Fibroblast of peridontal ligament (primary cell): ENCODE measurements around the gene CYLD.
A peak's percentile ranks its signal among the peaks of the same experiment; 100 is the strongest.

ENCODE experiments used
- DNase-seq: peaks from one replicate; pipeline ENCODE4 v3.0.0-alpha.2; 2010; ENCODE audit errors: extremely low read depth

CYLD gene

DNA sequence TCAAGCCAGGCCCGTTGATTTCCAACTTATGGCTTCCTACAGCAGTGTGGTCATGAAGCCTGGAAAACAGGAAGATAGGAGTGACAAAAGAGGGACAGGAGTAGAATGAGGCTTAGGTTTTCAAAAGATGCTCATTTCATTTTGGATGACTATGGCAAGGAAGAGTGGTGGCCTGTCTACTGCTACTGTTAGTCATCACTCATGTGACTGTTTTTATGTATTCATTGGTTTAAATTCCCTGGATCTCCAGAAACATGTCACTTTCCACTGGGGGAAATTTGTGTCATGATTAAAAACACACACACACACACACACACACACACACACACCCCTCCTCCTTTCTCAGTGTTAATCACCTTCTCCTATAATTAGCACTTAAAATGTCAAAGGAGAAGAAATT is 1.1 kb upstream of the CYLD start:
- no peak for DNase-seq

DNA sequence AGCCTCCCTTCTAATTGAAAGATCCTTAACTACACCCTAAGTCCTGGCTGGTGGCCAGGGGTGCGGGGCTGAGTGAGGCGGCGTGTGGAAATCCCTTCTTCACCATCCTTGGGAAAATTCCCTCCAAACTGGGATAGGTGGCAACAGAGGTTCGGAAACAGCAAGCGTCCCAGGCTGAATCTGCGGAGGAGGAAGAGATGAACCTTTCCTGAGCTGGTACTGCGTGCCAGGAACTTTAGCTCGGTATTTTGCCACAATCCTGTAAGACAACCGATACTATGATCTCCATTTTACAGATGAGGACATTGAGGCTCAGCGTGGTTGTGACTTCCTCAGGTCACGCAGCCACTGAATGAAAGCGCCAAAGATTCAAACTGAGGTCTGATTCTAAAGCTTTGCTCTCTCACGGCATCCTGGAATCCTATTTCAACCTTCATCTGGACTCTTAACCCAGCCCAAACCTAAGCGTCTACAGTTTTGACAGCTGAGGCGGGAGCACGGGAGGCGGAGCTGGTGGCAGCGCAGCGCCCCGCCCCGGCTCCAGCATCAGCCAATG is 583 bp upstream of the CYLD start:
- no peak for DNase-seq

DNA sequence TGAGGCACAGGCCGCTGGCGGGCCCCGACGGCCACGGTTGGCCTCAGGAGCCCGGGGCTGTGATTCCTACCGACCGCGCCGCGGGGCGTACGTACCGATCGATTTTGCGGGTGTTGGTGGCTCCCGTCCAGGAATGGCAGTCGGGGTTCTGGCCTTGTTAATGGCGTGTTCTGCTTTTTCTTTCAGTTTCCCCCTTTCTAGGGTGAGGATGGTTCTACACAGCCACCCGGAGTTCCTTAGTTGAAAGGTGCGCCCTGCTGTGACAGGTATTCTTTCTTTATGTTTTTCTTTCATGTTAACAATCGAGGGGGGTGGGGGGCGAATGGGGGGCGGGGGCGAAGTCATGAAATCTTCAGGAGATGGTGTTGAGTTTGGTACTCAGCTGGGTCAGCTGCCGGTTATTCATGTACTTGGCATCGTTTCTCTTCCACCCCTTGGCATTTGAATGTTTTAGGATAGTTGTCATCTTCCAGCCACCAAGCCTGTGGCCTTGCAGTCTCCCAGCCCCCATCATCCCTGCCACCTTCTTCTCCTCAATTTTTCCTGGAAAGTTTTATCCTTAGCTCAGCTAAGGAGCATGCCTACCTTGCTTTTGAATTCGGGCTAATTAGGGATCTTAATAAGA is 802 bp downstream of the CYLD start:
- peak; percentile 53 for DNase-seq

DNA sequence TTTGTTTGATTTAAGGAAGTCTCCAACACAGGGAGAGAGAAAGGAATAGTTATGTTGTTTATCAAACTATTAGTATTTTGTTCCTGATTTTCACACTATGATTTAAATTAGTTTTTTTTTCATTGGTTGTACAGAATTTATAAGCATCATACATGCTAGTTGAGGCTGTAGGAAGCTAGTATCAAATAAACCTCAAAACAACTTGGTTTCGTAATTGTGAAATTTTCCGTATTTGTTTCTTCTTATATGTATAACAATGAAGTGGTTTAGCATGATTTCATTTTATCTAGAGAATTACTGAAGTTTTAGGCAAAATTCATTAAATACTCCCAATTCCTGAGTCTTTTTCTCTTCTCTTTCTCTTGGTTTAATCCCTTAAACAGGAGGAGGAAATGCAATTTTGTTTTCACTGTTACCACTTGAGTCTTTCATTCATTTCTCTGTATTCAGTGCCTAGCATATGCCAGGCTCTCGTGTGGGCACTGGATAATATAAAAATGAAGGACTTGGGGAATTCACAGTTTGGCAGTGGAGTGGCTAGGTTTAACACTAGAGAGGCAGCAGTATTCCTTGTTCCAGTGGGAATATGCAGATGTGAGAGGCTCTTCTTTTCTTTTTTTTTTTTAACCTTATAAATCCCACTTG is 1.8 kb downstream of the CYLD start:
- peak; percentile 28 for DNase-seq

DNA sequence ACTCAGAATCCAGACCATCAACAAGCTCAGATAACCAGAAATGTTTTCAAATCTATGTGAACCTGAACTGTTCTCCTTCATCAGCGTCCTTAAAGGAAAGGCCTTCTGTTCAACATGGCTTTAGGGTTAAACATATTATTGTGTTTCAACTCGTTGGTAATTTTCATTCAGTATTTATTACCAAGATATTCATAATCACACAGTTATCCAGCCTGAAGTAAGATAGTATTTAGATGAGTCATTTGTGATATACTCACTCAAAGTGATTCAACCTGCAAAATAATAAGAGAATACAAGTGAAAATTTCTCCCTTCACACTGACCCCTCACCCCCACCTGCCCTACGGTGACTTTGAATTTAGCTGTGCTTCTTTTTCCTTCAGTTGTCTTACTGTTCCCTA is 3.0 kb downstream of the CYLD start:
- no peak for DNase-seq

DNA sequence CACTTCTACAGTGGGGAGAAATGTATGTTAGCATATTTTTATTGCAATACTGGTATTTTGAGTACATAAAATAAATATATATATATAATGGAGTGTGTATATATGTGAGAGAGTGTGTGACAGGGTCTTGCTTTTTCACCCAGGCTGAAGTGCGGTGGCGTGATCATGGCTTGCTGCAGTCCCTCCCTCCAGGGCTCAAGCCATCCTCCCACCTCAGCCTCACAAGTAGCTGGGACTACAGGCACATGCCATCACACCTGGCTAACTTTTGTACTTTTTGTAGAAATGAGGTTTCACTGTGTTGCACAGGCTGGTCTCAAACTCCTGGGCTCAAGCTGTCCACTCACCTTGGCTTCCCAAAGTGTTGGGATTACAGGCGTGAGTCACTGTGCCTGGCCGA is 4.1 kb downstream of the CYLD start:
- DNase-seq, result no peak

DNA sequence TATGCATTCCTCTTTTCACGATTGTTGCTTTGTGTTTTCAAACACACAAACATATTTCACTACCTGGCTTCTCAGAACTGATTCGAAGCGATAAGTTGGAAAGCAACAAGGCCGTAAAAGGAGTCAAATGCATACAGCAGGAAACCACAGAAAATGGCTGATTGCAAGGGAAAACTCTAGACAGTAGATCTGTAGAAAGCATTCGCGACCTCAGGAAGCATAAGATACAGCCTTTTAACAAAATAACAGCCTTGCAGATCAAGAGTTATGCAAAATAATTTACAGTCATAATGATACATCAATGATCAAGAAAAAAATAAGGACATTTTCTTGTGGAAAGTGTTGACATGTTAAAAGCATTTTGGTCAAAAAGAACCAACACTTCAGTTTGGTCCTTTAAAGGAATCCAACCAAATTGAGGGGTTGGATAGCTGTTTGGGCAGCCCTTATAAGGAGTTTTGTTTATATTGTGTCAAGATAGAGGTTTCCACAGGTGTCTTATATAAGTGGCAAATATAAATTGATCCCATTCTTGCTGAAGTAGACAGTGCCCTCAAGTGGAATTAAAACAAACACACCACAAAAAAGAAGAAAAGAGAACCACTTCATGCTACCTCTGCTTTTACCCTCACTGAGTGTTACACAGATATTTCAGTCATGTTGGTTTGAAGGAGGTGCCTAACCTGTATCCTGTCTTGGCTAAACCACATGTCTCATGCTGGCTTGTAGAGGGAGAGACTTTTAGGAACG is 5.5 kb downstream of the CYLD start:
- peak; percentile 48 for DNase-seq

DNA sequence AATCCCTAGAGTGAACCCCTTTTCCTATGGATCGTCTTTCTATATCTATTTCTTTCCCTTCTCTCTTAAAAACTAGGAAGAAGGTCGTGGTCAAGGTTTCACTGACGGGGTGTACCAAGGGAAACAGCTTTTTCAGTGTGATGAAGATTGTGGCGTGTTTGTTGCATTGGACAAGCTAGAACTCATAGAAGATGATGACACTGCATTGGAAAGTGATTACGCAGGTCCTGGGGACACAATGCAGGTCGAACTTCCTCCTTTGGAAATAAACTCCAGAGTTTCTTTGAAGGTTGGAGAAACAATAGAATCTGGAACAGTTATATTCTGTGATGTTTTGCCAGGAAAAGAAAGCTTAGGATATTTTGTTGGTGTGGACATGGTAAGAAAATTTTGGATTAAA is 9.6 kb downstream of the CYLD start:
- DNase-seq, result no peak

DNA sequence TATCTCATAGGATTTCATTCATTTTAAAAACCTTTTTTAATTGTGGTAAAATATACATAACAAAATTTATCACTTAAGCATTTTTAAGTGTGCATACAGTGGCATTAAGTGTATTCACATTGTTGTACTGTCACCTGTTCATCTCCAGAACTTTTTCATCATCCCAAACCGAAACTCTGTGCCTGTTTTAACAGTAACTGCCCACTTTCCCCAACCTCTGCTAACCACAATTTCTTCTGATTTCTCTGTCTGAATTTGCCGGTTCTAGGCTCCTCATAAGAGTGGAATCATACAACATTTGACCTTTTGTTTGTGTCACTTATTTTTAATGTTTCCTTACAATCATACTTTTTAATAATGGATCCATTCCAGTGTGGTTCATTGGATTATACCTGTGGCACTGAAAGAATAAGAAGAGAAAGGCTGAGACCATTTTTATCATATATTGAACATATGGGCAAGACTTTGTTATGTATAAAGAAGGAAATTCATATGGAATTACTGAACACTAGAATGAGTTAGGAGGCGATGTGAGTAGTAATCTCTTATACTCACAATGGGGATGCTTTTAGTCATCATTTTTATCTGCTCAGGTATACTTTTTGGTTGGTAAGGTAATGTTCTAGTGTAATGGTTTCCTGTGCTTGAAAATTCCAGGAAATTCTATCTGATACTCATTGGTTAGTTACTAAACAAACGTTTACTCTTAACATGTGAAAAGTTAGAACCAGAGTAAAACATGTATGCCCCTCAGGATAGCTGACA is 10.8 kb downstream of the CYLD start:
- no peak for DNase-seq

DNA sequence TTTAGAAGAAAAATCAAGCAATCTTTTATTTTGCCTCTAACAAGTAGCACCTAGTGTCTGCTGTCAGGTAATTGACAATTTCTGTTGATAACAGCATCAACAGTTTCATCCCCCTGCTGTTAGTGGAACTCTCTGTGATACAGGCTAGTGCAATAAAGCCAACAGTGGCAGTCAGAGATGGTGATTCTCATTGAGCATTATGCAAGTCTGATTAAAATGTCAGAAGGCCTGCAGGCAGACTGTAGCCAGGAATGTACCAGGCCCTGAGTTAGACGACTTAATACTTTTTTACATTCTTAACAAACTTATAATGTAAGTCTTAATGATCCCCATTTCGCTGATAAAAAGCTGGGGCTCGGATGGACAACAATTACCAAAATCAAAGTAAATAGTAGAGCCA is 14.6 kb downstream of the CYLD start:
- no peak for DNase-seq

DNA sequence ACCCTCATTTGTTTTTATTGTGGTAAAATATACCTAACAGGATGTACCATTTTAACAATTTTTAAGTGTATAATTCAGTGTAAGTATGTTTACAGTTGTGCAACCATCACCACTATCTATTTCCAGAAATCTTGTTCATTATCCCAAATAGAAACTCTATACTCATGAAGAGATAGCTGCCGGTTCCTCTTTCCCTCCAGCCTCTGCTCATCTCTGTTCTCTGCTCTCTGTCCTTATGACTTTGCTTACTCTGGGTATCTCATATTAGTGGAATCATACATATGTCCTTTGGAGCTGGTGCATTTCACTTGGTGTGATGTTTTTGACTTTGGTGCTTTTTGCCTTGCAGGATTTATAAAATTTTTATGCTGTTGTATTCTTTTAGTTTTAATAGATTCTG is 19.4 kb downstream of the CYLD start:
- no peak for DNase-seq

DNA sequence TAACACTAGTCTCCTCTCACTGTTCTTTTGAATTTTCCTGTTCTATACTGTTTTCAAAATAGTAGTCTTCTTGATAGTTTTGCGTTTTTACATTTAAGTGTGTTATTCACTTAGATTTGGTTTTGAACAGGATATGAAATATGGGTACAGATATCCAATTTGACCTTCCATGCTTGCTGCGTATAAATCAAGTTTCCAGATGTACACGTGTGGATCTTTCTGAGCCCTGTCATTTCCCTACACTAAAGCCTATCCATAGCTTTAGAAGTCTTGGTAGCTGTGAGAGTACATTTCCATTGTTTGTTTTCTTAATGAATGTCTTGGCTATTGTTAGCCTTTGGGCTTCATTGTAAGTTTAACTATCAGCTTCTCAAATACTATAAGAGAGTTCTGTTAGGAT is 20.4 kb downstream of the CYLD start:
- DNase-seq, result peak; percentile 32

DNA sequence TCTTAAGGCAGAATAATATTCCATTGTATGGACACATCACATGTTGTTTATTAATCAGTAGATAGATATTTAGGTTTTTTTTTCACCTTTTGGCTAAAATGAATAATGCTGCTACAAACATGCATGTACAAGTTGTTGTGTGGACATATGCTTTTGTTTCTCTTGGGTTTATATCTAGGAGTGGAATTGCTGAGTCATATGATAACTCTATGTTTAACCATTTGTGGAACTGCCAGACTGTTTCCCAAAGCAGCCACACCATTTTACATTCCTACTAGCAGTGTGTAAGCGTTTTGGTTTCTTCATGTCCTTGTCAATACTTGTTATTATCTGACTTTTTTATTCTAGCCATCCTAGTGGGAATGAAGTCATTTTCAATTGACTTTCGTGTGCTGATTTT is 21.3 kb downstream of the CYLD start:
- DNase-seq, result peak; percentile 55

DNA sequence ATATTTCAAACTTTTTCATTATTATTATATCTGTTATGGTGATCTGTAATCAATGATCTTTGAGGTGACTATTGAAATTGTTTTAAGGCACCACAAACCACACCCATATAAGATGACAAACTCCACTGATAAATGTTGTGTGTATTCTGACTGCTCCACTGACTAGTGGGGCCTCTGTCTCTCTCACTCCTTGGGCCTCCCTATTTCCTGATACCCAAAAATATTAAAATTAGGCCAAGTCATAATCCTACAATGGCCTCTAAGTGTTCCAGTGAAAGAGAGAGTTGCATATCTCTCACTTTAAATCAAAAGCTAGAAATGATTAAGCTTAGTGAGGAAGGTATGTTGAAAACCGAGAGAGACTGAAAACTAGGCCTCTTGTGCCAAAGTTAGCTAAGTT is 23.4 kb downstream of the CYLD start:
- no peak for DNase-seq

DNA sequence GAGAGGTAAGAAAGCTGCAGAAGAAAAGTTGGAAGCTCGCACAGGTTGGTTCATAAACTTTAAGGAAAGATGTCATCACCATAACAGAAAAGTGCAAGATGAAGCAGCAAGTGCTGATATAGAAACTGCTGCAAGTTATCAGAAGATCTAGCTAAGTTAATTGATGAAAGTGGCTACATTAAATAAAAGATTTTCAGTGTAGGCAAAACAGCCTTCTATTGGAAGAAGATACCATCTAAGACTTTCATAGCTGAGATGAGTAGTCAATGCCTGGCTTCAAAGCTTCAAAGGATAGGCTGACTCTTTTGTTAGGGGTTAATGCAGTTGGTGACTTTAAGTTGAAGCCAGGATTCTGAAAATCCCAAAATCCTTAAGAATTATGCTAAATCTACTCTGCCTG is 24.0 kb downstream of the CYLD start:
- no peak for DNase-seq

DNA sequence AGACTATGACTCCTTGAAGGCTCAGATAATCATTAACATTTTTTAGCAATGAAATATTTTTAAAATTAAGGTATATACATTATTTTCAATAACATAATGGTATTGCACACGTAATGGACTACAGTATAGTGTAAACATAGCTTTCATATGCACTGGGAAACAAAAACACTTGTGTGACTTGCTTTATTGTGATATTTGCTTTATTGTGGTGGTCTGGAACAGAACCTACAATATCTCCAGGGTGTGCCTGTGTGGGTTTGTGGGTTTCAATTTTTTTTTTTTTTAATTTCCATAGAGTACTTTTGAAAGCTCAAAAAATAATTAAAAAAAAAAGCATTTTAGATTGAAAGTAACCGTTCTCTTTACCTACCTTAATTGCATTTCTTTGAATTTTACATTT is 25.3 kb downstream of the CYLD start:
- DNase-seq, result no peak

DNA sequence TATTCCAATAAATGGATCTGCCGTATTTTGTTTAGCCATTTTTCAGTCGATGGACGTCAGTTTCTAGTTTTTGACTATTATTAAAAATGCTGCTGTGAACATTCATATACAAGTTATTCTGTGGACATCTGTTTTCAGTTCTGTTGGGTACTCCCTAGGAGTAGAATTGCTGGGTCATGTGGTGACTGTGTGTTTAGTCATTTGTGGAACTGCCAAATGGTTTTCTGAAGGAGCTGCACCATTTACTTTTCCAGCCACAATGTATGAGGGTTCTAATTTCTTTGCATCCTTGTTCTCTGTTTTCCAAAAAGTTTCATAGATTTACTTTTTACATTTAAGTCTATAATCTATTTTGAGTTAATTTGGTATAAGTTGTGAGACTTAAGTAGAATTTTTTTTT is 29.5 kb downstream of the CYLD start:
- peak; percentile 91 for DNase-seq

DNA sequence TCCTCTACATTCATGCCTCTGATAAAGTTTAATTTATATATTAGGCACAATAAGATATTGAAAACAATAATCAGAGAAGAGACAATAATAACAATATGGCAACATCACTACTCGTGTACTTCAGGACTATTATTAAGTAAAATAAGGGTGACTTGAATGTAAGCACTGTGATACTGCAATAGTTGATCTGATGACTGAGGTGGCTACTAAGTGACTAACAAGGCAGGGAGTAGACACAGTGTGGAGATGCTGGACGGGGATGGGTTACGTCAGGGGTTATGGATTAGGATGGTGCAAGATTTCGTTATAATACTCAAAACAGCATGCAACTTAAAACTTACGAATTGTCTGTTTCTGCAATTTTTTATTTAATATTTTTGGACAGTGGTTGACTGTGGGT is 32.5 kb downstream of the CYLD start:
- DNase-seq, result no peak

DNA sequence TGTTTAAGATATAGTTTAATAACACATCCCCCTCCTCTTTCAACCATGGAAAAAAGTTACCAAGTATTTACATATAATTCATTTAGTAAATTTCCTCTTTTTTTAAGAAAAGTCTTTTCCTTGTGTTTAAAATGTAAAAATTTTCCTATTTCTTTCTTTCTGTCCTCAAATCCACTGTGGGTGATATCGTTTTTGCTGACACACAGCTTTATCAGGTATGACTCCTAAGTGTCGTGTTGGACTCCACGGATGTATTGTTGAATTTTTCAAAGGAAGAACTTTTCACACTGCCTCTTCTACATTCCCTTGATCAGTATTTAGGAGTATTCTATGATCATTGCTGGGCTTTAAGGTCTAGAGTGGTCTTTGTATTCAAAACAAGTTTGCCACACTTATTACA is 33.1 kb downstream of the CYLD start:
- DNase-seq, result no peak

DNA sequence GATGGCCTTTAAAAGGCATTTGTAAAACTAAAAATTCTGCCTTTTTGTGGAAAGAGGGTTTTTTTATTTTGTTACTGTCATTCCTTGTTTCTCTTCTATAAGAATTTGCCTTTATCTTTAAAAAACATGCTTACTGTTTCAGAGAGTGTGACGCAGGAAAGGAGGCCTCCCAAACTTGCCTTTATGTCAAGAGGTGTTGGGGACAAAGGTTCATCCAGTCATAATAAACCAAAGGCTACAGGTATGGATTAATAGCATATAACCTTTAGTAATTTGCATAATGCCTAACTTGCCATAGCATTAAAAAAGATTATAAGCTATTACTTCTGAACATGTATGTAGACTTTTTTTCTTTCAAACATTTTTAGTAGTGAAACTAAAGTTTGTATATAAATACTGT is 34.2 kb downstream of the CYLD start:
- no peak for DNase-seq

DNA sequence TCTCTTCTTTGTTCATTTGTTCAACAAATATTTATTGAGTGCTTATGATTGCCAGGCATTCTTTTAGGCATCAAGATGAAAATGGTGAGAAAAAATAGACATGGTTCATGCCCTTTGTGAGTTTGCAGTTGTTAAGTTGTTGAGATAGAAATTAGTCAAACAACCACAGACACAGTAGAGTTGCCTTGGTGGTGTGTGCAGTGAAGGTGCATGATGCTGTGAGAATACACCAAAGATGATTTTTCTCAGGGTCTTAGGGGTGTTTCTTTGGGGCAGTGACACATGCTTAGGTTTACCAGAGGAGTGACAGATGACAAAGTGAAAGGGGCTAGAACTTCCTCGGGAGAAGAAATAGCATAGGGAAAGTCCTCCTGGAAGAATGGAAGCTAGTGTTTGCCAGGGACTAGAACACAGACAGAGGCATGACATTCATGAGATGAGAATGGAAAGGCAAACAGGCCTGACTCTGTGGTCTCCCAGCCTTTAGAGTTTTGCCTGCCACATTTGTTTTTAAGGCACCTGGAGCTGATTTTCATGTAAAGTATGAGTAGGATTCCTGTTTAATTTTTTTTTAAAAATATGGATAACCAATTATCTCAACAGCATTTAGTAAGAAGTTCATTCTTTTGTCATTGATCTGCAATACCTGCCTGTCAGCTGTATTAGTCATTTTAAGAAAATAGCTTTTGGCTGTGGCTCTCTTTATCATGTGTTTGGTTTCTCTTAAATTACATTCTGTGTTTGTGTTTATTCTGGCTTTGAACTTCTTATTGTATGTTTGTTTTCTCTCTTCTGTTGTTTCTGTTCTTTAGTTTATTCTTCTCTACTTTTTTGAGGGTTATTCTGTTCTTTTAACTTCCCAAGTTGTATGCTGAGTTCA is 36.6 kb downstream of the CYLD start:
- DNase-seq, result no peak
